ENCODE data around the gene ROBO1. TPM values are rescaled to one million over a fixed set of nuclear protein-coding genes. Genes with fewer than 3 reads are reported as not detected.

Gene ROBO1
- total RNA-seq, 1 donor from 2014 or later = 3.1 TPM

DNA sequence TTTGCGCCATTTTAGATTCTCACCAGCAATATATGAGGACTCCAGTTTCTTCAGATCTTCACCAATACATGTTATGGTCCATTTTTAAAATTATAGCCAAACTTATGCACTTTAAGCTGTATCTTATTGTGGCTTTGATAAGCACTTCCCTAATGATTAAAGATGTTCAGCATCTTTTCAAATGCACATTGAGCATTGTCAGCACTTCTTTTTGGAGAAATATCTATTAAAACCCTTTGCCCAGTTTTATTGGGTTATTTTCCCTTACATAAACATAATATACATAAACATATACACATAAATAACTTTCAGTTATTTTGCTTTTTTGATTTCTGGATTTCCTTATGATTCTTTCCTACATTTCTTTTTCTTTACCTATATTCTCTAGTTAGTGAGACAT, 83.8 kb downstream of the ROBO1 start:
- Mint-ChIP-seq H3K9me3 (peaks cover 5% of the 10 kb centered on the region), H3K4me1 (no peaks in the 10 kb centered on the region), H3K27me3 (no peaks in the 10 kb centered on the region), H3K36me3 (ENCODE audit: low read depth) (no peaks in the 10 kb centered on the region), H3K27ac (no peak overlapping the region), H3K4me3 (no peak overlapping the region)
- POLR2A ChIA-PET = no interaction called here
- TF ChIP-seq CTCF (IDR thresholded peaks at IDR 0.05) = no peak
- no peak for ATAC-seq (ENCODE audit: low read depth)
- CTCF ChIA-PET = no interaction called here
- DNase-seq = no peak
- intact Hi-C loops (cut with micrococcal nuclease) = no loop called here

DNA sequence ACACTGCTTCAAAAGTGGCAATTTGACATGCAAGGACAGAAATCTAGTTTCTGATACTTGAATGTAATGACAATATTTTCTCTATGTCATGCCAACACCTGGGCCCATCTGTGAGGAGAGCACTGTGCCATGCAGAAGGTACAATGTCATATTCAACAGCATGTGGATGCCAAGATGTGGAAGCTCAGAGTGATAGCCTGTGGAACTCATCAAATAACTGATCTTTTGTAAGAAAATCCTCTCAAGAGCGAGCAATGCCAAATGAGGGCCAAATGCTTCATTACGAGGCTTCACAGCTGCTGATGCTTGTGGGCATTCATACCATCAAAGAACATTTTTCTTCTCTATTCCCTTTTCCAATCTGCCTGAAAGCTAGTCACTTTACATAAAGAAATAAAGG, 95.1 kb downstream of the ROBO1 start:
- Mint-ChIP-seq H3K4me1 (no peaks in the 10 kb centered on the region), H3K27me3 (no peaks in the 10 kb centered on the region), H3K36me3 (ENCODE audit: low read depth) (no peaks in the 10 kb centered on the region), H3K9me3 (peaks cover 10% of the 10 kb centered on the region), H3K4me3 (no peak overlapping the region), H3K27ac (no peak overlapping the region)
- no peak for TF ChIP-seq CTCF (IDR thresholded peaks at IDR 0.05)
- POLR2A ChIA-PET = no interaction called here
- DNase-seq = no peak
- intact Hi-C loops (cut with micrococcal nuclease) = no loop called here
- CTCF ChIA-PET = no interaction called here
- no peak for ATAC-seq (ENCODE audit: low read depth)

DNA sequence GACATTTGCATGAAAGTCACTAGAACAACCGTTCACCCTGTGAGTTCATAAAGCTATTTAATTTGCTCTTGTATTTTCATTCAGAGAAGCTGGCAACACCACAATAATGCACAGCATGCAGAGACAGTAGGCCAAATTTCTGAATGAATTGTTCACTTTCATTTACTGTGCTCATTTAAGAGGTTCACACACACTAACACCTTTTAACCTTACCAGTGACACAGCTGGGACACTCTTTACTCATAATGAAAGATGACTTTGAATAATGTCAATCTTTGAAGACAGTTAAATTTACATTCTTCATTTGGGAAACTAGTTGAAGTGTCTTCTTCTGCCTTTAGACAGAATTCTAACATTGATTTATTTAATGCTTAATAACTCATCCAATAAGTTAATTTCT, 95.7 kb downstream of the ROBO1 start:
- TF ChIP-seq CTCF (IDR thresholded peaks at IDR 0.05) = no peak
- Mint-ChIP-seq H3K4me3 (no peak overlapping the region), H3K27ac (no peak overlapping the region), H3K27me3 (no peaks in the 10 kb centered on the region), H3K36me3 (ENCODE audit: low read depth) (no peaks in the 10 kb centered on the region), H3K9me3 (peaks cover 9% of the 10 kb centered on the region), H3K4me1 (no peaks in the 10 kb centered on the region)
- intact Hi-C loops (cut with micrococcal nuclease) = no loop called here
- ATAC-seq (ENCODE audit: low read depth) (no peak), DNase-seq (no peak)
- POLR2A ChIA-PET = no interaction called here
- CTCF ChIA-PET = no interaction called here

DNA sequence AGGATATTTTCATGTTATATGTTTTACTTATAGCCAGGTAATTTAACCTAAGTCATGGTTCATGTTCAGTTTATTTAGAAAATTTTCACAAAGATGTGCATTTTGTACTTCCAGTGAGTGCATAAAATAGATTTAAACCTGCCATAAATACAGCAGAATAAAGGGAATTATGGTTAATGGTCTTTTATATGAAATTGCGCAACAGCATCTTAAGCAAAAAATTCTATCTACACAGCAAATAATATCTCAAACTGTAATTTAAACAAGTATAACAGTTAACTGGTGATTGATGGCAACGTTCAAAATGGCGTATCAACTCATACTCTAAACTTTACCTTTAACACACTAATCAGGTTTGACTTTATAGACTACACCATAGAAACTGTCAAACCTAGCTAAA, 97.6 kb downstream of the ROBO1 start:
- intact Hi-C loops (cut with micrococcal nuclease) = no loop called here
- TF ChIP-seq CTCF (IDR thresholded peaks at IDR 0.05) = no peak
- ChIA-PET CTCF (no interaction called here), POLR2A (no interaction called here)
- Mint-ChIP-seq H3K36me3 (ENCODE audit: low read depth) (no peaks in the 10 kb centered on the region), H3K4me1 (no peaks in the 10 kb centered on the region), H3K27me3 (no peaks in the 10 kb centered on the region), H3K27ac (no peak overlapping the region), H3K9me3 (peaks cover 10% of the 10 kb centered on the region), H3K4me3 (no peak overlapping the region)
- ATAC-seq (ENCODE audit: low read depth) (no peak), DNase-seq (no peak)

DNA sequence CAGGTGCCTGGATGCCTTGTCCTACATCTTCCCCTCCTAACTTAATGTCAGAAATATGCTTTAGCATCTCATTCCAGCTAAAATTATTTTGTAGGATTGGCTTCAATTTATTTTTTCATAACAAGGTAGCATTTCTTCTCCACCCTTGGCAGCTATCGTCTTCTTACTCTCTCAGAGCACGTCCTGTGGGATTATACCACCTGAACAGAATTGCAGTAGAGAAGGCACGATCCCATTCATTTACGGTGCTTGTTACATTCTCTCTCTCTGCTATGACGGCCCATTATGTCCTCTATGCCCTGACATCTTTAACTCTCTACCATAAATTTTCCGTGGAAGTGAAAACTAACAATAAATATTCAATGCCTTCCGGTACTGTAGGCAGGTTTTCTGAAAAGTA, 103.3 kb downstream of the ROBO1 start:
- ATAC-seq (ENCODE audit: low read depth) (no peak), DNase-seq (no peak)
- Mint-ChIP-seq H3K9me3 (peaks cover 13% of the 10 kb centered on the region), H3K27ac (no peak overlapping the region), H3K36me3 (ENCODE audit: low read depth) (no peaks in the 10 kb centered on the region), H3K4me1 (no peaks in the 10 kb centered on the region), H3K4me3 (no peak overlapping the region), H3K27me3 (no peaks in the 10 kb centered on the region)
- POLR2A ChIA-PET = no interaction called here
- TF ChIP-seq CTCF (IDR thresholded peaks at IDR 0.05) = no peak
- CTCF ChIA-PET = no interaction called here
- intact Hi-C loops (cut with micrococcal nuclease) = no loop called here

Data from activated B cell treated with CpG ODN at 0.5 μM for 24 hours (primary cell).